Adrenal gland (tissue), 12 donors: ENCODE measurements around the gene IRF2BP2. TPM values are rescaled to one million over a fixed set of nuclear protein-coding genes. Genes with fewer than 3 reads are reported as not detected.
A peak's percentile ranks its signal among the peaks of the same experiment; 100 is the strongest.

Source experiments
- DNase-seq, 7 donors: peaks; one replicate each; pipeline ENCODE4 v3.0.0-alpha.2; 2019 to 2020
- H3K27ac ChIP-seq, 5 donors: fragments of 200-600 bp; sonication (generic) in 4 of 5; 1 replicate in 3 of 5; 2 replicates in 2 of 5; pipeline versions ENCODE4 v1.5.1 to v1.8.0; 2016 to 2020; ENCODE audit warnings: mild to moderate bottlenecking in 1 of 5
- H3K27me3 ChIP-seq: fragments of 200-600 bp; 2 replicates; pipeline ENCODE4 v1.8.0; 2021
- H3K36me3 ChIP-seq, 2 donors: fragments of 200-600 bp; replicated peaks in 1 of 2; 1 replicate in 1 of 2; 2 replicates in 1 of 2; pipeline versions ENCODE4 v1.5.1 to v1.8.0; 2018 to 2022
- H3K4me1 ChIP-seq, 2 donors: fragments of 200-600 bp; replicated peaks in 1 of 2; 1 replicate in 1 of 2; 2 replicates in 1 of 2; pipeline versions ENCODE4 v1.5.1 to v1.8.0; 2018 to 2021
- H3K4me3 ChIP-seq, 4 donors: fragments of 200-600 bp; sonication (generic) in 3 of 4; one replicate each; pipeline ENCODE4 v1.5.1; 2016 to 2018
- H3K9me3 ChIP-seq, 3 donors: fragments of 200-600 bp; sonication (generic) in 1 of 3; replicated peaks in 1 of 3; 1 replicate in 2 of 3; 2 replicates in 1 of 3; pipeline versions ENCODE4 v1.5.1 to v1.8.0; 2016 to 2021
- CTCF ChIP-seq, 6 experiments: fragments of 450-650 bp in 4 of 6; fragments of 200-600 bp in 2 of 6; sonication (generic) in 1 of 6; IDR thresholded peaks; 1 replicate in 5 of 6; 2 replicates in 1 of 6; pipeline versions ENCODE4 v1.5.1 to v1.8.0; 2016 to 2021; ENCODE audit warnings: antibody characterized with exemption in 6 of 6, mild to moderate bottlenecking in 2 of 6, moderate library complexity in 1 of 6
- POLR2A ChIP-seq, 2 donors: fragments of 450-650 bp; IDR thresholded peaks; one replicate each; pipeline ENCODE4 v1.6.1; 2017; ENCODE audit warnings: antibody characterized with exemption in 2 of 2, mild to moderate bottlenecking in 2 of 2, moderate library complexity in 1 of 2
- WGBS, 4 donors: extraction: QIAGEN DNeasy Blood & Tissue Kit in 2 of 4; methylation state at CpG; one replicate each; pipeline versions ENCODE4 v1.1.5 to v1.1.7; 2013 to 2017; 5-methylcytosine and 5-hydroxymethylcytosine counted together
- intact Hi-C, 2 donors: fragments of 100-400 bp; cut with DNase I; formaldehyde crosslinking; loops; one replicate each; pipeline versions ENCODE4 v1.14.1 to v1.15.0; 2022 to 2023
- polyA plus RNA-seq, 3 donors: library from polyadenylated mRNA; stranded (reverse); fragments of 200-250 nt in 2 of 3; fragments of 350-450 nt in 1 of 3; fragmentation: Illumina TruSeq in 1 of 3; extraction: RNeasy Lipid Tissue Mini Kit (QIAGEN cat#74804) in 1 of 3; gene quantifications; one replicate each; pipeline ENCODE4 v1.2.3, GENCODE V29; 2013 to 2014
- total RNA-seq, 9 donors: library from RNA; depleted of rRNA in 4 of 9; stranded (reverse); fragments of >200 nt in 4 of 9; fragments of 120-200 nt in 1 of 9; fragmentation: NEBNext Ultra II Directional in 1 of 9; extraction: Animal tissue kit (Norgen Biotek cat#: 25700) in 1 of 9; gene quantifications; one replicate each; pipeline versions ENCODE4 v1.1.0 to v1.2.4, GENCODE V29; 2013 to 2023
- donor health status: healthy with polysubstance abuse.
- donor health status: Bipolar disorder and iron deficiency.
- donor health status: DM: yes; HTN: yes; CAD: no.
- donor health status: DM: no; HTN: no; CAD: no.
- donor health status: DM: no; HTN: no; CAD: no.
- donor health status: DM: yes; HTN: yes; CAD: no.

The IRF2BP2 gene
- total and polyA plus RNA-seq, 12 donors, result 37.5 to 182 (median 84.4) TPM

DNA sequence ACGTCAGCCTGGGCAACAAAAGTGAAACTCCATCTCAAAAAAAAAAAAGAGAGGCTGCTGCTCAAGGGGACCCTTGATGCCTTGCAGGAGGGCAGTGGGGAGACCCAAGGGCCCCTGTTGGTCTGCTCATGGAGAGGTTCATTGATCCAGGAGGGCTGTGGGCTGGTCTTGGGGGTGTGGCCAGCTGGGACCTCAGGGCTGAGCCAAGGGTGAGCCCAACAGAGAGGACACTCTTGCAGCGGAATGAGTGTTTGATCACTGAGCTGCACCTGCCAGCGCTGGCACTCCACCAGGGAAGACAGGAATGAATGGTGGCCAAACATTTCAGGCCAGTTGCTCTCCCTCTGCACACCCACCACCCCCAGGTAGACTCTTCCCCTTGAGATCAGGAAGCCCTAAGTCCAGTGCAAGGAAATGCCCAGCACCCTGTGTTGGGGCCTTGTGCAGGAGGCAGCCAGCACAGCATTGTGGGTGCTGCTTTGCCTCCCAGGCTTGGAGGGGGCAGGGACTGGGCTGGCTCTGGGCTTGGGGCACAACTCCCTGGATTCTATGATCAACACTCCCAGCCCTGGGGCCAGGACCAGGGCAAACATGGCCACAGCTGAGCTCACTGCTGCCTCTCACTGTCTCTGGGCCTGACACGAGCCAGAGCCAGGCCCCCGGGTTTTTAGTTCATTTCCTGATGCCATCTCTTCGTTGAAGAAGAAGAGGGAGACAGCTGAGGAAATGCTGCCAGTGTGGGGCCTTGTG lies 50.7 kb downstream of the IRF2BP2 start:
- no peak overlapping the region for H3K27ac ChIP-seq
- no peaks in the 10 kb centered on the region for H3K36me3 ChIP-seq
- no peak for DNase-seq
- no peaks in the 10 kb centered on the region for H3K27me3 ChIP-seq
- H3K4me3 ChIP-seq, result no peak overlapping the region
- H3K9me3 ChIP-seq, result no peaks in the 10 kb centered on the region
- H3K4me1 ChIP-seq, result peaks cover 10 to 20% of the 10 kb centered on the region in 2 donors
- TF ChIP-seq CTCF (IDR thresholded peaks at IDR 0.05) (no peak), POLR2A (IDR thresholded peaks at IDR 0.05) (no peak)
- intact Hi-C loops, result no loop called here
- WGBS, 4 donors, result 87 to 94% (median 90%) methylated on average over 5 to 6 of the region's 6 CpGs

GRCh38 chr1:234558330-234558836 lies 51.6 kb downstream of the IRF2BP2 start:
- H3K27me3 ChIP-seq, result no peaks in the 10 kb centered on the region
- peaks cover 10 to 29% of the 10 kb centered on the region in 2 donors for H3K4me1 ChIP-seq
- no peaks in the 10 kb centered on the region for H3K9me3 ChIP-seq
- H3K27ac ChIP-seq, result no peak overlapping the region
- TF ChIP-seq POLR2A (IDR thresholded peaks at IDR 0.05) (no peak), CTCF (IDR thresholded peaks at IDR 0.05) (no peak)
- no peaks in the 10 kb centered on the region for H3K36me3 ChIP-seq
- 78 to 89% (median 81%) methylated on average over 10 of the region's 10 CpGs for WGBS, 4 donors
- intact Hi-C loops, result no loop called here
- no peak overlapping the region for H3K4me3 ChIP-seq
- no peak for DNase-seq

GRCh38 chr1:234556245-234556943 lies 53.6 kb downstream of the IRF2BP2 start:
- TF ChIP-seq POLR2A (IDR thresholded peaks at IDR 0.05) (no peak), CTCF (IDR thresholded peaks at IDR 0.05) (no peak)
- Histone ChIP-seq H3K27me3 (no peaks in the 10 kb centered on the region), H3K9me3 (no peaks in the 10 kb centered on the region), H3K36me3 (no peaks in the 10 kb centered on the region), H3K27ac (no peak overlapping the region), H3K4me1 (peaks cover 0 to 14% of the 10 kb centered on the region in 2 donors), H3K4me3 (no peak overlapping the region)
- DNase-seq, result peak in 1 of 7 donors; percentile 6
- intact Hi-C loops, result no loop called here
- whole genome bisulfite sequencing, 4 donors, result 90 to 95% (median 91%) methylated on average over 3 to 4 of the region's 4 CpGs

GRCh38 chr1:234555390-234556024 lies 54.5 kb downstream of the IRF2BP2 start:
- intact Hi-C loops, result no loop called here
- H3K9me3 ChIP-seq, result no peaks in the 10 kb centered on the region
- no peaks in the 10 kb centered on the region for H3K27me3 ChIP-seq
- no peak overlapping the region for H3K4me3 ChIP-seq
- TF ChIP-seq CTCF (IDR thresholded peaks at IDR 0.05), result no peak
- no peak for TF ChIP-seq POLR2A (IDR thresholded peaks at IDR 0.05)
- peak in 1 of 7 donors; percentile 8 for DNase-seq
- 94 to 96% (median 95%) methylated on average over 10 of the region's 10 CpGs for WGBS, 4 donors
- H3K4me1 ChIP-seq, result peaks cover 0 to 14% of the 10 kb centered on the region in 2 donors
- no peak overlapping the region for H3K27ac ChIP-seq
- no peaks in the 10 kb centered on the region for H3K36me3 ChIP-seq
